Parathyroid adenoma (tissue), 2 donors: Measurements from ENCODE around the gene NUDT16.

ENCODE experiments used
- H2AFZ ChIP-seq: fragments of 300-600 bp; sonication (generic); one replicate; pipeline ENCODE4 v1.7.0; 2017; ENCODE audit warnings: antibody characterized with exemption, mild to moderate bottlenecking
- H3K27ac ChIP-seq: fragments of 300-600 bp; sonication (generic); one replicate; pipeline ENCODE4 v1.7.0; 2017
- H3K27me3 ChIP-seq: fragments of 300-600 bp; sonication (generic); one replicate; pipeline ENCODE4 v1.7.0; 2017; ENCODE audit warnings: low read length; ENCODE audit not compliant: control insufficient read depth, insufficient read depth
- H3K36me3 ChIP-seq: fragments of 300-600 bp; sonication (generic); one replicate; pipeline ENCODE4 v1.7.0; 2017; ENCODE audit warnings: low read length; ENCODE audit not compliant: control insufficient read depth, insufficient read depth
- H3K4me1 ChIP-seq: fragments of 300-600 bp; sonication (generic); one replicate; pipeline ENCODE4 v1.7.0; 2017; ENCODE audit warnings: control low read depth
- H3K4me2 ChIP-seq: fragments of 300-600 bp; sonication (generic); one replicate; pipeline ENCODE4 v1.7.0; 2017; ENCODE audit warnings: low read length
- H3K4me3 ChIP-seq: fragments of 300-600 bp; sonication (generic); one replicate; pipeline ENCODE4 v1.7.0; 2017; ENCODE audit warnings: low read depth, low read length
- H3K79me2 ChIP-seq: fragments of 300-600 bp; sonication (generic); one replicate; pipeline ENCODE4 v1.7.0; 2017; ENCODE audit warnings: control low read depth
- H3K9ac ChIP-seq: fragments of 300-600 bp; sonication (generic); one replicate; pipeline ENCODE4 v1.7.0; 2017; ENCODE audit warnings: mild to moderate bottlenecking
- H3K9me3 ChIP-seq: fragments of 300-600 bp; sonication (generic); one replicate; pipeline ENCODE4 v1.7.0; 2017; ENCODE audit warnings: low read length; ENCODE audit not compliant: control insufficient read depth
- TF ChIP-seq, protein P1 (sequence below): fragments of 300-600 bp; sonication (generic); IDR thresholded peaks from one replicate; pipeline ENCODE4 v1.7.0; 2017; ENCODE audit warnings: antibody characterized with exemption, mild to moderate bottlenecking
- donor health status: primary hyperparathyroidism.

Gene NUDT16

GRCh38 chr3:131435000-131435399 lies 53.4 kb downstream of the NUDT16 start:
- TF ChIP-seq, protein P1, sequence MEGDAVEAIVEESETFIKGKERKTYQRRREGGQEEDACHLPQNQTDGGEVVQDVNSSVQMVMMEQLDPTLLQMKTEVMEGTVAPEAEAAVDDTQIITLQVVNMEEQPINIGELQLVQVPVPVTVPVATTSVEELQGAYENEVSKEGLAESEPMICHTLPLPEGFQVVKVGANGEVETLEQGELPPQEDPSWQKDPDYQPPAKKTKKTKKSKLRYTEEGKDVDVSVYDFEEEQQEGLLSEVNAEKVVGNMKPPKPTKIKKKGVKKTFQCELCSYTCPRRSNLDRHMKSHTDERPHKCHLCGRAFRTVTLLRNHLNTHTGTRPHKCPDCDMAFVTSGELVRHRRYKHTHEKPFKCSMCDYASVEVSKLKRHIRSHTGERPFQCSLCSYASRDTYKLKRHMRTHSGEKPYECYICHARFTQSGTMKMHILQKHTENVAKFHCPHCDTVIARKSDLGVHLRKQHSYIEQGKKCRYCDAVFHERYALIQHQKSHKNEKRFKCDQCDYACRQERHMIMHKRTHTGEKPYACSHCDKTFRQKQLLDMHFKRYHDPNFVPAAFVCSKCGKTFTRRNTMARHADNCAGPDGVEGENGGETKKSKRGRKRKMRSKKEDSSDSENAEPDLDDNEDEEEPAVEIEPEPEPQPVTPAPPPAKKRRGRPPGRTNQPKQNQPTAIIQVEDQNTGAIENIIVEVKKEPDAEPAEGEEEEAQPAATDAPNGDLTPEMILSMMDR: no peak
- no peak overlapping the region for H3K4me2 ChIP-seq
- H3K9ac ChIP-seq: no peak overlapping the region
- no peak overlapping the region for H3K4me3 ChIP-seq
- no peaks in the 10 kb centered on the region for H3K9me3 ChIP-seq
- no peaks in the 10 kb centered on the region for H3K27me3 ChIP-seq
- no peaks in the 10 kb centered on the region for H3K4me1 ChIP-seq
- no peak overlapping the region for H2AFZ ChIP-seq
- H3K36me3 ChIP-seq: no peaks in the 10 kb centered on the region
- no peaks in the 10 kb centered on the region for H3K79me2 ChIP-seq
- no peak overlapping the region for H3K27ac ChIP-seq
